Endometrial microvascular endothelial cells (primary cell): ENCODE data around the gene RSPH10B. TPM values are rescaled to one million over a fixed set of nuclear protein-coding genes. Genes with fewer than 3 reads are reported as not detected.
"Not testable (repeated sequence)": the region's sequence is repeated elsewhere in the genome, so short reads cannot be mapped to it uniquely, and the experiment has no call there.

ENCODE experiments used
- in situ Hi-C: cut with HindIII; loops from 2 replicates; pipeline ENCODE4 v1.10.0; 2017; ENCODE audit warnings: low sequenced_read_pairs, low pct_unique_long_range_greater_than_20kb; ENCODE audit errors: inconsistent ontology term
- total RNA-seq: library from RNA; depleted of rRNA; stranded (reverse); fragments of >200 nt; gene quantifications from one replicate; pipeline ENCODE4 v1.2.3, GENCODE V29; 2015; ENCODE audit errors: inconsistent ontology term

Gene RSPH10B
- total RNA-seq, 1 donor from 2014 or later = not detected

- in situ Hi-C loops = not testable (repeated sequence)
These were observed 38.4 kb downstream of the RSPH10B start for GRCh38 chr7:5931905-5932644.

GRCh38 chr7:5931250-5931649 is 39.2 kb downstream of the RSPH10B start:
- in situ Hi-C loops = not testable (repeated sequence)

- in situ Hi-C loops = not testable (repeated sequence)
These were observed 40.2 kb downstream of the RSPH10B start for GRCh38 chr7:5930290-5930689.

GRCh38 chr7:5926263-5926870 is 44.1 kb downstream of the RSPH10B start:
- in situ Hi-C loops = not testable (repeated sequence)

- in situ Hi-C loops = not testable (repeated sequence)
These were observed 45.9 kb downstream of the RSPH10B start for GRCh38 chr7:5924630-5925029.

GRCh38 chr7:5924180-5924579 is 46.3 kb downstream of the RSPH10B start:
- in situ Hi-C loops = not testable (repeated sequence)

- in situ Hi-C loops = not testable (repeated sequence)
These were observed 54.0 kb downstream of the RSPH10B start for GRCh38 chr7:5916529-5916928.

GRCh38 chr7:5908835-5909234 is 61.7 kb downstream of the RSPH10B start:
- in situ Hi-C loops = not testable (repeated sequence)

GRCh38 chr7:5904726-5905125 is 65.8 kb downstream of the RSPH10B start:
- in situ Hi-C loops = not testable (repeated sequence)

GRCh38 chr7:5903002-5903401 is 67.5 kb downstream of the RSPH10B start:
- in situ Hi-C loops = not testable (repeated sequence)

GRCh38 chr7:5898480-5899224 is 71.8 kb downstream of the RSPH10B start, which contains the start of gene CCZ1:
Gene CCZ1 (plus strand): TSS chr7:5898733. CDS start chr7:5898800, 67 bp downstream.
- in situ Hi-C loops = not testable (repeated sequence)

GRCh38 chr7:5897369-5897919 is 73.0 kb downstream of the RSPH10B start:
- in situ Hi-C loops = not testable (repeated sequence)

- in situ Hi-C loops = no loop called here
These were observed 78.0 kb downstream of the RSPH10B start for GRCh38 chr7:5892498-5892897.

GRCh38 chr7:5890244-5890643 is 80.2 kb downstream of the RSPH10B start:
- in situ Hi-C loops = not testable (repeated sequence)

GRCh38 chr7:5888021-5888420 is 82.5 kb downstream of the RSPH10B start:
- in situ Hi-C loops = not testable (repeated sequence)

GRCh38 chr7:5884431-5884830 is 86.1 kb downstream of the RSPH10B start:
- in situ Hi-C loops = not testable (repeated sequence)

GRCh38 chr7:5880106-5880505 is 90.4 kb downstream of the RSPH10B start:
- in situ Hi-C loops = not testable (repeated sequence)

GRCh38 chr7:5879591-5879990 is 90.9 kb downstream of the RSPH10B start:
- in situ Hi-C loops = not testable (repeated sequence)
